Sigmoid colon (tissue), 7 donors: Measurements from ENCODE around the gene POMGNT2. TPM values are rescaled to one million over a fixed set of nuclear protein-coding genes. Genes with fewer than 3 reads are reported as not detected.

Source experiments
- DNase-seq: peaks from one replicate; pipeline ENCODE4 v3.0.0-alpha.2; 2019
- H3K27ac ChIP-seq, 4 donors: fragments of 200-600 bp; sonication (generic); one replicate each; pipeline ENCODE4 v1.5.1; 2016 to 2019; ENCODE audit warnings: mild to moderate bottlenecking in 1 of 4
- H3K27me3 ChIP-seq, 3 donors: fragments of 200-600 bp; sonication (generic); one replicate each; pipeline ENCODE4 v1.5.1; 2019; ENCODE audit warnings: mild to moderate bottlenecking in 1 of 3
- H3K36me3 ChIP-seq, 4 donors: fragments of 200-600 bp; sonication (generic); one replicate each; pipeline ENCODE4 v1.5.1; 2016 to 2019
- H3K4me1 ChIP-seq, 4 donors: fragments of 200-600 bp; sonication (generic); one replicate each; pipeline ENCODE4 v1.5.1; 2017 to 2019
- H3K4me3 ChIP-seq, 4 donors: fragments of 200-600 bp; sonication (generic); one replicate each; pipeline ENCODE4 v1.5.1; 2017 to 2019; ENCODE audit warnings: mild to moderate bottlenecking in 2 of 4, moderate library complexity in 1 of 4
- H3K9me3 ChIP-seq, 4 donors: fragments of 200-600 bp in 3 of 4; sonication (generic) in 3 of 4; one replicate each; pipeline versions ENCODE4 v1.5.1 to v1.6.1; 2013 to 2019
- EP300 ChIP-seq, 4 donors: sonication (generic); formaldehyde crosslinking; IDR thresholded peaks; one replicate each; pipeline ENCODE4 v1.6.1; 2017; ENCODE audit warnings: antibody characterized with exemption in 4 of 4
- POLR2A ChIP-seq, 2 donors: fragments of 450-650 bp; IDR thresholded peaks; one replicate each; pipeline ENCODE4 v1.6.1; 2016; ENCODE audit warnings: antibody characterized with exemption in 2 of 2, mild to moderate bottlenecking in 2 of 2, moderate library complexity in 2 of 2
- POLR2AphosphoS5 ChIP-seq, 4 donors: sonication (generic); formaldehyde crosslinking; IDR thresholded peaks; one replicate each; pipeline ENCODE4 v1.6.1; 2017; ENCODE audit warnings: antibody characterized with exemption in 4 of 4
- WGBS, 2 donors: extraction: QIAGEN DNeasy Blood & Tissue Kit; methylation state at CpG; one replicate each; pipeline ENCODE4 v1.1.7; 2013; 5-methylcytosine and 5-hydroxymethylcytosine counted together
- intact Hi-C: fragments of 100-400 bp; cut with DNase I; formaldehyde crosslinking; loops from one replicate; pipeline ENCODE4 v1.15.1; 2023
- polyA plus RNA-seq, 3 donors: library from polyadenylated mRNA; stranded (reverse); fragments of 200-250 nt; gene quantifications; one replicate each; pipeline ENCODE4 v1.2.3, GENCODE V29; 2013
- total RNA-seq, 4 donors: library from RNA; depleted of rRNA; stranded (reverse); fragments of >200 nt; gene quantifications; one replicate each; pipeline ENCODE4 v1.1.0, GENCODE V29; 2016
- TF ChIP-seq, protein P1 (sequence below), 4 experiments: fragments of 450-650 bp in 3 of 4; fragments of 200-600 bp in 1 of 4; IDR thresholded peaks; one replicate each; pipeline ENCODE4 v1.5.1; 2016 to 2019; ENCODE audit warnings: antibody characterized with exemption in 4 of 4, mild to moderate bottlenecking in 3 of 4, moderate library complexity in 2 of 4
- donor health status: healthy with polysubstance abuse.
- donor health status: Bipolar disorder and iron deficiency.
- donor health status: healthy.

Gene POMGNT2
- total and polyA plus RNA-seq, 7 donors, result 2.3 to 20.2 (median 15.5) TPM

DNA sequence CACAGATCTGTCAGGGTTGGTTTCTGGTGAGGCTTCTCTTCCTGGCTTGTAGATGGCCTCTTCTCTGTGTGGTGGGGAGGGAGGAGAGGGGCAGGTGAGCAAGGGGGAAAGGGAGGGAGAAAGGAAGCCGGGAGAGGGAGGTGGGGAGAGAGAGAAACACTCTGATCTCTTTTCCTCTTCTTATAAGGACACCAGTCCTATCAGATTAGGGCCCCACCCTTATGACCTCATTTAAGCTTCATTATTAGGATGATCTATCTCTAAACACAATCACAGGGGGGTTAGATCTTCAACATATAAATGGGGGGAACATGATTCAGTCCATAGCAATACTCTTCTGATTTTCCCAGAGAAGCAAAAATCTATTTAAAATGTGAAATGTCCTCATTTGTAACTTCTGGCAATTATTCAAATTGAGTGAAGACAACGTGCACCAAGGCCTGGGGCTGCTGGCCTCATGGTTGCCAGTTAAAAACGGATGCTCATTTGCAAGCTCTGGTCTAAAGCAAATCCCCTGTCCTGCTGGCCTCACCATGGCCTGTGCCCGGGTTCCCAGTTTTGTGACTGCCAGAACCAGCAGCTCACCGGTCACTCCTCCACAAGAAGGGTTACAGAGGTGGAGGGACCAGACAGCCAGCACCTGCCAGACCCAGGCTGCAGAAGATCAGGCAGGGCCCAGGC is 8.3 kb downstream of the POMGNT2 start:
- WGBS, 2 donors, result 80 to 81% methylated on average over 5 of the region's 5 CpGs
- DNase-seq, result no peak
- Histone ChIP-seq H3K4me3 (no peak overlapping the region), H3K27me3 (no peaks in the 10 kb centered on the region), H3K4me1 (peaks cover 0 to 25% (median 20%) of the 10 kb centered on the region in 4 donors), H3K9me3 (no peaks in the 10 kb centered on the region), H3K36me3 (no peaks in the 10 kb centered on the region), H3K27ac (no peak overlapping the region)
- TF ChIP-seq POLR2A (IDR thresholded peaks at IDR 0.05) (no peak), POLR2AphosphoS5 (IDR thresholded peaks at IDR 0.05) (no peak), EP300 (IDR thresholded peaks at IDR 0.05) (no peak)
- TF ChIP-seq, protein P1, sequence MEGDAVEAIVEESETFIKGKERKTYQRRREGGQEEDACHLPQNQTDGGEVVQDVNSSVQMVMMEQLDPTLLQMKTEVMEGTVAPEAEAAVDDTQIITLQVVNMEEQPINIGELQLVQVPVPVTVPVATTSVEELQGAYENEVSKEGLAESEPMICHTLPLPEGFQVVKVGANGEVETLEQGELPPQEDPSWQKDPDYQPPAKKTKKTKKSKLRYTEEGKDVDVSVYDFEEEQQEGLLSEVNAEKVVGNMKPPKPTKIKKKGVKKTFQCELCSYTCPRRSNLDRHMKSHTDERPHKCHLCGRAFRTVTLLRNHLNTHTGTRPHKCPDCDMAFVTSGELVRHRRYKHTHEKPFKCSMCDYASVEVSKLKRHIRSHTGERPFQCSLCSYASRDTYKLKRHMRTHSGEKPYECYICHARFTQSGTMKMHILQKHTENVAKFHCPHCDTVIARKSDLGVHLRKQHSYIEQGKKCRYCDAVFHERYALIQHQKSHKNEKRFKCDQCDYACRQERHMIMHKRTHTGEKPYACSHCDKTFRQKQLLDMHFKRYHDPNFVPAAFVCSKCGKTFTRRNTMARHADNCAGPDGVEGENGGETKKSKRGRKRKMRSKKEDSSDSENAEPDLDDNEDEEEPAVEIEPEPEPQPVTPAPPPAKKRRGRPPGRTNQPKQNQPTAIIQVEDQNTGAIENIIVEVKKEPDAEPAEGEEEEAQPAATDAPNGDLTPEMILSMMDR (IDR thresholded peaks at IDR 0.05), result no peak
- intact Hi-C loops, result no loop called here

DNA sequence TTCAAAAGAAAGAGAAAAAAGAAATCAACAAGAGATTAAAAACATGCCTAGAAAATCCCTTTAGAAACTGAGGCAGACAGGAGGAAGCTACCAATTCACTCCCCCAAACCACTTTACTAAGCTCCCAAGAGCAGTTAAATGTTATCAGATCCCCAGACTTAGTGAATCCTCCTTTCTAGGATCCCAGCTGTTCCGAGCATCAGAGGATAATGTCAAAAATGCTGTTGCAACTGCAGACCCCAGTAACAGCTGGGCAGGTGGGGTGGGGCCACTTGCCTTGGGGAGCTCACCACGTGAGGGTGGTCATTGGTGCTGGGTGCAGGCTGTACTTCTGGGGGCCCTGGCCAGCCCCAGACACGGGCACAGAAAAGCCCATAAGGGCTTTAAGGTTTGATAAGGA is 9.1 kb downstream of the POMGNT2 start:
- H3K9me3 ChIP-seq, result no peaks in the 10 kb centered on the region
- intact Hi-C loops, result no loop called here
- H3K36me3 ChIP-seq, result no peaks in the 10 kb centered on the region
- 85 to 88% methylated on average over 3 of the region's 3 CpGs for WGBS, 2 donors
- no peaks in the 10 kb centered on the region for H3K27me3 ChIP-seq
- H3K27ac ChIP-seq, result no peak overlapping the region
- H3K4me3 ChIP-seq, result no peak overlapping the region
- peaks cover 0 to 27% (median 20%) of the 10 kb centered on the region in 4 donors for H3K4me1 ChIP-seq
- DNase-seq, result no peak
- TF ChIP-seq EP300 (IDR thresholded peaks at IDR 0.05), result no peak
- TF ChIP-seq POLR2A (IDR thresholded peaks at IDR 0.05), result no peak
- TF ChIP-seq, protein P1 (IDR thresholded peaks at IDR 0.05), result no peak
- no peak for TF ChIP-seq POLR2AphosphoS5 (IDR thresholded peaks at IDR 0.05)

DNA sequence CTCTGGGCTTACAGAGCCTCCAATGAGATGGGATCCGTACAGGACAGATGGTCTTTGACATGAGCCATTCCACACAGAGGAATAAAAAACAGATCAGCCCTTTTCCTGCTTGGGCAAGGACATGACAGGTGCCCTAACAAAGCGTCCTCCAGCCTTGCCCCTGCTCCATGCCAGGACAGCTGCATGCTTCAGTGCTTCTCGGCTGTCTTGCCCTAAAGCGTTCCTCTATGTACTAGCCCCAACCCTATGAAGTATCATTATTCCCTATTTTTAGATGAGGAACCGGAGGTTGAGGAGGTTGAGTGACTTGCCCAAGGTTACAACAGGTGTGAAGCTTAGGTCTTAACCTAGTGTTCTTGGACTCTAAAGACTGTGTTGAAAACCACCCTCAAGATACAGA is 10.5 kb downstream of the POMGNT2 start:
- H3K27ac ChIP-seq, result no peak overlapping the region
- no peak overlapping the region for H3K4me3 ChIP-seq

DNA sequence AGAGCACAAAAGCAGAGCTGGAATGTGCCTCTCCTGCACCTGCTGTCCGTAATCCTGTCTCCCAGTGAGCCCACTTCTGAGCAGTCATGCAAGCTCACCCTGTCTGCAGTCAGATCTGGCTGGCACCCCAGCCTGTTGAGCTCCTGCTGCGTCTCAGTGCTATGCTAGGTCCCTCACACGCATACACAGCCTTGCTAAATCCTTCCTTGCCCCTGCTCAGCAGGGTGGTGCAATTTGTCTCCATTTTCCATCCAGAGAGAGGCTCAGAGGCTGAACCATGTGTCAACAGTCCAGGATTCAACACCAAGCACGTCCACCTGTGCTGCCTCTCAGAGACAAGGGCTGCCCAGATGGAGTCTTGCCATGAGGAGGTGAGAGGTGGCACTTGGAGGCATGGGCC is 11.0 kb downstream of the POMGNT2 start:
- Histone ChIP-seq H3K4me3 (no peak overlapping the region), H3K4me1 (peaks cover 0 to 47% (median 36%) of the 10 kb centered on the region in 4 donors), H3K36me3 (no peaks in the 10 kb centered on the region), H3K27ac (no peak overlapping the region), H3K27me3 (no peaks in the 10 kb centered on the region), H3K9me3 (no peaks in the 10 kb centered on the region)
- DNase-seq, result no peak
- TF ChIP-seq, protein P1 (IDR thresholded peaks at IDR 0.05), result no peak
- no peak for TF ChIP-seq POLR2A (IDR thresholded peaks at IDR 0.05)
- no peak for TF ChIP-seq EP300 (IDR thresholded peaks at IDR 0.05)
- no peak for TF ChIP-seq POLR2AphosphoS5 (IDR thresholded peaks at IDR 0.05)
- intact Hi-C loops, result no loop called here
- WGBS, 2 donors, result 93% methylated on average over 4 of the region's 4 CpGs

More for the DNA sequence above, 10.5 kb downstream of the POMGNT2 start:
- TF ChIP-seq POLR2AphosphoS5 (IDR thresholded peaks at IDR 0.05) (no peak), EP300 (IDR thresholded peaks at IDR 0.05) (no peak), POLR2A (IDR thresholded peaks at IDR 0.05) (no peak)
- TF ChIP-seq, protein P1 (IDR thresholded peaks at IDR 0.05), result no peak
- no peaks in the 10 kb centered on the region for H3K9me3 ChIP-seq
- no peaks in the 10 kb centered on the region for H3K36me3 ChIP-seq
- 96% methylated on average over 5 of the region's 5 CpGs for WGBS, 2 donors
- peaks cover 0 to 41% (median 32%) of the 10 kb centered on the region in 4 donors for H3K4me1 ChIP-seq
- intact Hi-C loops, result no loop called here
- DNase-seq, result no peak
- no peaks in the 10 kb centered on the region for H3K27me3 ChIP-seq

DNA sequence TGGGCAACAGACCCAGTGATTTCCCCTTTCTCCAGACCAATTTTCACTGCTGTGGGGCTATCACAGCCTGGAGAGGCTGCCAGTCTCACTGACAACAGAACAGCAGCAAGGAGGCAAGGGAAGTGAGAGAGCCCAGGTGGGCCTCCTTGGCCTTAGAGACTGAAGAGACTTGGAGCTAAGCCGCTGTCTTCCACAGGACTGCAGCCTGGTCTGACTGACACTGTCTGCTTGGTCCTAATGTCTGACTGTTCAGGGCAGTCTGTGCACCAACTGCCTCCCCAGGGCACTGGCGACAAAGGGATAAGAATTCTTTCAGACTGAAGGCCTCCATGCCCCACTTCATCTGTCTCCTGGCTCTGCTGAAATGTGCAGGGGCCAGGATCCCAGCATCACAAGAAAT is 11.5 kb downstream of the POMGNT2 start:
- Histone ChIP-seq H3K9me3 (no peaks in the 10 kb centered on the region), H3K27ac (no peak overlapping the region), H3K4me1 (peaks cover 0 to 47% (median 36%) of the 10 kb centered on the region in 4 donors), H3K4me3 (no peak overlapping the region), H3K36me3 (no peaks in the 10 kb centered on the region), H3K27me3 (no peaks in the 10 kb centered on the region)
- 97% methylated on average over 2 of the region's 2 CpGs for WGBS, 2 donors
- no peak for DNase-seq
- TF ChIP-seq POLR2A (IDR thresholded peaks at IDR 0.05) (no peak), POLR2AphosphoS5 (IDR thresholded peaks at IDR 0.05) (no peak), EP300 (IDR thresholded peaks at IDR 0.05) (no peak)
- TF ChIP-seq, protein P1 (IDR thresholded peaks at IDR 0.05), result no peak
- intact Hi-C loops, result no loop called here
